Neutrophil (primary cell): Measurements from ENCODE around the gene LHX4.

Experiments used
- H3K27ac ChIP-seq: fragments of 200-600 bp; sonication (generic); 2 replicates; pipeline ENCODE4 v1.5.1; 2016; ENCODE audit warnings: mild to moderate bottlenecking, moderate library complexity
- H3K27me3 ChIP-seq: fragments of 200-600 bp; sonication (generic); 2 replicates; pipeline ENCODE4 v1.6.0; 2016; ENCODE audit warnings: mild to moderate bottlenecking
- H3K36me3 ChIP-seq: fragments of 200-600 bp; sonication (generic); 2 replicates; pipeline ENCODE4 v1.5.1; 2017
- H3K4me1 ChIP-seq, 2 experiments: fragments of 200-600 bp in 1 of 2; sonication (generic) in 1 of 2; 1 replicate in 1 of 2; 2 replicates in 1 of 2; pipeline versions ENCODE4 v1.5.1 to v1.6.1; 2013 to 2016; ENCODE audit warnings: low read depth in 1 of 2, low read length in 1 of 2, mild to moderate bottlenecking in 1 of 2, moderate library complexity in 1 of 2; ENCODE audit not compliant: control insufficient read depth in 1 of 2, insufficient read depth in 1 of 2
- H3K4me3 ChIP-seq, 2 experiments: fragments of 200-600 bp in 1 of 2; sonication (generic) in 1 of 2; 1 replicate in 1 of 2; 2 replicates in 1 of 2; pipeline ENCODE4 v1.5.1; 2013 to 2016; ENCODE audit warnings: low read depth in 1 of 2, low read length in 1 of 2, mild to moderate bottlenecking in 1 of 2, moderate library complexity in 1 of 2
- H3K9me3 ChIP-seq: fragments of 200-600 bp; sonication (generic); 2 replicates; pipeline ENCODE4 v1.5.1; 2016
- TF ChIP-seq, protein P1 (sequence below): fragments of 200-600 bp; sonication (generic); IDR thresholded peaks from 2 replicates; pipeline ENCODE4 v1.5.1; 2016; ENCODE audit warnings: antibody characterized with exemption

Gene LHX4

DNA sequence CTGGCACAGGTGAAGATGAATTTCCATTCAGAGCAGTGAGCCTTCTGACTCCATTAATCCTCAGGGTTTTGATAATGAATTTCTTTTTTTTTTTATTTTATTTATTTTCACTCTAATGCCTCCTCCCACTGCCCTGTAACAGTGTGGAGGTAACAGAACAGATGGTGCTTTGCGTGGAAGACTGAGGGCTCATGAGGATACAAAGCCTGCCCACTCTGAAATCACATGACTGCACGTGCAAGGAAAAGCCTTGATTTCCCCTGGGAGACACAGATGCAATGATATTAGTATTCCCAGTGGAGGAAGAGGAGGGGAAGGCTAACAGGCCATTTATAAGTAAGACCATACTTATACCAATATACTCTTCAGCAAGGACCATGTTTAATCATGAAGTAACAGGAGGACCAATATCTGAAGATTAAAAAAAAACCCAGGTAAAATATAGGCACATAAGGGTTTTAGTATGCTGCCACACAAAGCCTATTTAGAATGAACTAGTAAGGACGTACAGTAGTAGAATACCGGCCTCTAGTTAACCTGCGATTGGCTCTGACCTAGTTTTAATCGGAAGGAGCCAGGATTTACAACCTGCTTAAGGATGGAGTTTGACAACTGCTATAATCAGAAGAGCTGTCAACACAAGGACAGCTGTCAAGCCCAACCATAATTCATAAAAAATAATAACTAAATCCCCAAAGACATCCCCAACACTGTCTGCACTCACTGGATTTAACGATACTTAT is 69.6 kb downstream of the LHX4 start:
- TF ChIP-seq, protein P1, sequence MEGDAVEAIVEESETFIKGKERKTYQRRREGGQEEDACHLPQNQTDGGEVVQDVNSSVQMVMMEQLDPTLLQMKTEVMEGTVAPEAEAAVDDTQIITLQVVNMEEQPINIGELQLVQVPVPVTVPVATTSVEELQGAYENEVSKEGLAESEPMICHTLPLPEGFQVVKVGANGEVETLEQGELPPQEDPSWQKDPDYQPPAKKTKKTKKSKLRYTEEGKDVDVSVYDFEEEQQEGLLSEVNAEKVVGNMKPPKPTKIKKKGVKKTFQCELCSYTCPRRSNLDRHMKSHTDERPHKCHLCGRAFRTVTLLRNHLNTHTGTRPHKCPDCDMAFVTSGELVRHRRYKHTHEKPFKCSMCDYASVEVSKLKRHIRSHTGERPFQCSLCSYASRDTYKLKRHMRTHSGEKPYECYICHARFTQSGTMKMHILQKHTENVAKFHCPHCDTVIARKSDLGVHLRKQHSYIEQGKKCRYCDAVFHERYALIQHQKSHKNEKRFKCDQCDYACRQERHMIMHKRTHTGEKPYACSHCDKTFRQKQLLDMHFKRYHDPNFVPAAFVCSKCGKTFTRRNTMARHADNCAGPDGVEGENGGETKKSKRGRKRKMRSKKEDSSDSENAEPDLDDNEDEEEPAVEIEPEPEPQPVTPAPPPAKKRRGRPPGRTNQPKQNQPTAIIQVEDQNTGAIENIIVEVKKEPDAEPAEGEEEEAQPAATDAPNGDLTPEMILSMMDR = no peak
- Histone ChIP-seq H3K27ac (no peak overlapping the region), H3K4me3 (no peak overlapping the region), H3K27me3 (no peaks in the 10 kb centered on the region), H3K36me3 (no peaks in the 10 kb centered on the region), H3K9me3 (no peaks in the 10 kb centered on the region), H3K4me1 (peaks cover 0 to 5% of the 10 kb centered on the region in 2 experiments)

DNA sequence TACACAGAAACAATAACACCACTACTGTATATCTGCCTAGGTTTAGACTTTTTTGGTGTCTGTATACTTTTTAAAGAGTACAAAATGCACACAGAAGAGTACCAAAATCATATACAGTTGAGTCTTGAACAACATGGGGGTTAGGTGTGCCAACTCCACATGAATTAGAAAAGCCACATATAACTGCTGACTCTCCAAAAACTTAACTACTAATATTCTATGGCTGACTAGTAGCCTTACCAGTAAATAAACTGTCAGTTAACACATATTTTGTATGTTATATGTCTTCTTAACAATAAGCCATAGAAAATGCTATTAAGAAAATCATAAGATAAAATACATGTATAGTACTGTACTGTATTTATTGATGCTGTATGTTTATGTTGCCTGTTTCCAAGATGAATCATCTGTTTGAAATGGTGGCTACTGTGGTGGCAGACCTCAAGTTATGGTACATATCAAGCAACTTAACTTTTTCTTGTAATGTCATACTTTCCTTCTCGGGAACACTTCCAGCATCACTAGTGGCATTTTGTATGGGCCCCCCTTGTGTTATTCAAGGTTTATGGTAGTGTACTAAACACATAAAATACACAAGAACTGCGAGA is 71.2 kb downstream of the LHX4 start:
- Histone ChIP-seq H3K36me3 (no peaks in the 10 kb centered on the region), H3K9me3 (no peaks in the 10 kb centered on the region), H3K27ac (no peak overlapping the region), H3K27me3 (no peaks in the 10 kb centered on the region), H3K4me1 (peaks cover 0 to 5% of the 10 kb centered on the region in 2 experiments), H3K4me3 (no peak overlapping the region)
- TF ChIP-seq, protein P1 = no peak

DNA sequence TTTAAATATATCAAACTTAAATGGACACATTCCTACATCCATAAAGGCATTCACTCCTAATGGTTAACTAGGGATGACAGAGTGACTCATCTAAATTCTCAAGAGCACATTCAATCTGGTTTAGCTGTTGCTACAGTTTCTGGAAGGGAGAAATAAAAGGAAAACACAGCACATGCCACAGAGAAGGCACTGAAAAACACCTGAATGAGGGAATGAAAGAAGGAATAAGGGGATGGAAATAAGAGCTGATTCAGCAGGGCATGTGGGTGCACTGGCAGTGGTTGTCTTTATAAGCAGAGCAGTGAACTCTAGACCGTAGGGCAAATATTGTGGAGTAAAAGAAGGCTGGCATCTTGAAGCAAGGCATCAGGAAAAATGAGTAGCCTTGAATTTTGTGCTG is 79.3 kb downstream of the LHX4 start:
- no peaks in the 10 kb centered on the region for H3K36me3 ChIP-seq
- TF ChIP-seq, protein P1 = no peak
- peaks cover 4 to 10% of the 10 kb centered on the region in 2 experiments for H3K4me1 ChIP-seq
- H3K27me3 ChIP-seq = no peaks in the 10 kb centered on the region
- no peak overlapping the region for H3K4me3 ChIP-seq
- H3K9me3 ChIP-seq = no peaks in the 10 kb centered on the region
- H3K27ac ChIP-seq = no peak overlapping the region

DNA sequence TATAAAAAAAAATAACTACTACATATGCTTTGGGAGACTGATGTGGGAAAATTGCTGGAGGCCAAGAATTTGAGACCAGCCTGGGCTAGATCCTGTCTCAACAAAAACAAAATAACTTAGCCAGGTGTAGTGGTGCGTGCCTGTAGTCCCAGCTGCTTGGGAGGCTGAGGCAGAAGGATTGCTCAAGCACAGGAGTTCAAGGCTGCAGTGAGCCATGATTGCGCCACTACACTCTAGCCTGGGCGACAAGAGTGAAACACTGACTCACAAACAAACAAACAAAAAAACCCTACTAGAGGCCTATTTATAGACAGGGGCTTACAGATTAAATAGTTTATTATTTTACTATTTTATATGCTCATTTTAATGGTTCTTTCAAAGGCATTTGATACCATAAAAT is 80.0 kb downstream of the LHX4 start:
- Histone ChIP-seq H3K4me1 (peaks cover 4 to 10% of the 10 kb centered on the region in 2 experiments), H3K27me3 (no peaks in the 10 kb centered on the region), H3K9me3 (no peaks in the 10 kb centered on the region), H3K4me3 (no peak overlapping the region), H3K27ac (peak overlapping the region; percentile 25), H3K36me3 (no peaks in the 10 kb centered on the region)
- TF ChIP-seq, protein P1 = no peak

DNA sequence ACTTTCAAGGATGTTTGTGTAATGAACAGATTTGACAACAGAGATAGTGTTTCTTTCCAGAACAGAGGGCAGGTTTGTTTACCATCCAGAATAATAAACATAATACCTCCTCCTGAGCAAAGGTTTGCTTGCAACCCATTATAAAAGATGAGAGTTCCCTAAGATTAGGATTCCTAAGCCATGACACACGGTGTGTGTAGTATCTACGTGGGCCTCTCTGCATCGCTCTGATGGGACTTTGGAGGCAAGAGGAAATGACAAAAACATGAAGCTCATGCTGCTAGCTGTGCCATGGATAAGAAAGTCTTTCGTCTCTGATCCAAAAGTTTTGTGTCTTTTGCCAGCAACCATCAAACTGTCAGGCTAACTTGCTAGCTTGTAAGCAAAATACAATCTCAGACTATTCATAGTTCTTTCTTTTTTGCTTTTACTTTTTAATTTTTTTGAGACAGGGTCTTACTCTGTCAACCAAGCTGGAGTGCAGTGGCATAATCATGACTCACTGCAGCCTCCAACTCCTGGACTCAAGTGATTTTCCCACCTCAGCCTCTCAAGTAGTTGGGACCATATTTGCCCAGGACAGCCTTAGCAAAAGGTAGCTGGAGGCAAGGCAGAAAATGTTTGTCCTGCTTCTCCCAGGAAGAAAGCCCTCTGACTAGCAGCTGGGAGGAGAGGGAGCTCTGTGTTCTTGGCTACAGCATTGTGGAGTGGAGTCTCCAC is 81.1 kb downstream of the LHX4 start:
- H3K27me3 ChIP-seq = no peaks in the 10 kb centered on the region
- H3K27ac ChIP-seq = no peak overlapping the region
- H3K4me3 ChIP-seq = no peak overlapping the region

More for the DNA sequence above, 81.1 kb downstream of the LHX4 start:
- Histone ChIP-seq H3K36me3 (no peaks in the 10 kb centered on the region), H3K9me3 (no peaks in the 10 kb centered on the region), H3K4me1 (peaks cover 4 to 10% of the 10 kb centered on the region in 2 experiments)
- TF ChIP-seq, protein P1 = no peak
